Measurements from ENCODE around the gene PYGL. TPM values are rescaled to one million over a fixed set of nuclear protein-coding genes. Genes with fewer than 3 reads are reported as not detected.

PYGL gene
- total and polyA plus RNA-seq, 3 donors from 2014 or later, result 12.7 to 16.5 (median 14.3) TPM

DNA sequence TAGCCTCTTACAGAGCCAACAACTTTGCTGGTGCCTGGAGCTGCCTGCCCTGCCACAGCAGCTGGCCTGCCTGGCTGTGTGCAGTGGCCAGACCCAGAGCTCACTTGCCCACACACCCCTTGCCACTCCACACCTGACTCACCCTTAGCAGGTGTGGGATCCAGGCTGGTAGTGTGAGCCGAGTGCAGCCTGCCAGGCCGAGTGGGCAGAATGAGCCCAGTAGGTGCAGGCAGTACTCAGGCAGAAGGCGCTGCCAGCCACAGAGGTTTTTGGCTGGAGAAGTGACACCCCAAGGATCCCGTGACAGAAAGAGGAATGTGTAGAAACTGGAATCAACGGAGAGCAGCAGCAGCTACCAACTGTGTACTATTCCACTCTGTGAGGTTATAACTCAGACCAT lies 29.8 kb upstream of the PYGL start:
- DNase-seq, result no peak
- no peak for TF ChIP-seq POLR2A (IDR thresholded peaks at IDR 0.05)
- TF ChIP-seq, protein P1, sequence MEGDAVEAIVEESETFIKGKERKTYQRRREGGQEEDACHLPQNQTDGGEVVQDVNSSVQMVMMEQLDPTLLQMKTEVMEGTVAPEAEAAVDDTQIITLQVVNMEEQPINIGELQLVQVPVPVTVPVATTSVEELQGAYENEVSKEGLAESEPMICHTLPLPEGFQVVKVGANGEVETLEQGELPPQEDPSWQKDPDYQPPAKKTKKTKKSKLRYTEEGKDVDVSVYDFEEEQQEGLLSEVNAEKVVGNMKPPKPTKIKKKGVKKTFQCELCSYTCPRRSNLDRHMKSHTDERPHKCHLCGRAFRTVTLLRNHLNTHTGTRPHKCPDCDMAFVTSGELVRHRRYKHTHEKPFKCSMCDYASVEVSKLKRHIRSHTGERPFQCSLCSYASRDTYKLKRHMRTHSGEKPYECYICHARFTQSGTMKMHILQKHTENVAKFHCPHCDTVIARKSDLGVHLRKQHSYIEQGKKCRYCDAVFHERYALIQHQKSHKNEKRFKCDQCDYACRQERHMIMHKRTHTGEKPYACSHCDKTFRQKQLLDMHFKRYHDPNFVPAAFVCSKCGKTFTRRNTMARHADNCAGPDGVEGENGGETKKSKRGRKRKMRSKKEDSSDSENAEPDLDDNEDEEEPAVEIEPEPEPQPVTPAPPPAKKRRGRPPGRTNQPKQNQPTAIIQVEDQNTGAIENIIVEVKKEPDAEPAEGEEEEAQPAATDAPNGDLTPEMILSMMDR (IDR thresholded peaks at IDR 0.05), result no peak
- H3K9me3 ChIP-seq, result no peaks in the 10 kb centered on the region
- intact Hi-C loops (cut with DNase I; ENCODE audit: low total_unique reads), result no loop called here
- no peak overlapping the region for H3K4me3 ChIP-seq
- WGBS, 2 donors, result 73 to 83% methylated on average over 5 of the region's 5 CpGs
- H3K27me3 ChIP-seq, result no peaks in the 10 kb centered on the region
- no peak overlapping the region for H3K27ac ChIP-seq
- no peaks in the 10 kb centered on the region for H3K4me1 ChIP-seq
- no peaks in the 10 kb centered on the region for H3K36me3 ChIP-seq (ENCODE audit: low read depth, missing control alignments)

DNA sequence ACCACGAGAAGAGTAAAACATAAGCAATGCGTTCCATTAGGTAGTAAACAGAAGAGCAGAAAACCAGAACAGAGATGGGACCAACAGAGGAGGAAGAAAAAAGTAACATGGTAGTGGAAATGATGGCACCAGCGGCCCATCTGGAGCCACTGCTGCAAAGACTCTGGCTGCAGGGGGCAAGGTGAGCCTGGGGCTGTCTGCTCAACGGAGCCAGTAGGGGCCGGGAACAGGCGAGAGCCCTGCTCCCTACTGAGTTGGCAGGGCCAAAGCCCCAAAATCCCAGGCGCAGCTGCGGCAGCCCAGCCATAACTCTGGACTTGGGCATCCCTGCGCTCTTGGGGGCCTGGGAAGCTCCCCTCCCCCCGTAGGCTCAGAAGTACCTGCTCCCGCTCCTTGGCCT lies 28.5 kb upstream of the PYGL start:
- intact Hi-C loops (cut with DNase I; ENCODE audit: low total_unique reads), result no loop called here
- 90 to 94% methylated on average over 9 to 11 of the region's 11 CpGs for WGBS, 2 donors

DNA sequence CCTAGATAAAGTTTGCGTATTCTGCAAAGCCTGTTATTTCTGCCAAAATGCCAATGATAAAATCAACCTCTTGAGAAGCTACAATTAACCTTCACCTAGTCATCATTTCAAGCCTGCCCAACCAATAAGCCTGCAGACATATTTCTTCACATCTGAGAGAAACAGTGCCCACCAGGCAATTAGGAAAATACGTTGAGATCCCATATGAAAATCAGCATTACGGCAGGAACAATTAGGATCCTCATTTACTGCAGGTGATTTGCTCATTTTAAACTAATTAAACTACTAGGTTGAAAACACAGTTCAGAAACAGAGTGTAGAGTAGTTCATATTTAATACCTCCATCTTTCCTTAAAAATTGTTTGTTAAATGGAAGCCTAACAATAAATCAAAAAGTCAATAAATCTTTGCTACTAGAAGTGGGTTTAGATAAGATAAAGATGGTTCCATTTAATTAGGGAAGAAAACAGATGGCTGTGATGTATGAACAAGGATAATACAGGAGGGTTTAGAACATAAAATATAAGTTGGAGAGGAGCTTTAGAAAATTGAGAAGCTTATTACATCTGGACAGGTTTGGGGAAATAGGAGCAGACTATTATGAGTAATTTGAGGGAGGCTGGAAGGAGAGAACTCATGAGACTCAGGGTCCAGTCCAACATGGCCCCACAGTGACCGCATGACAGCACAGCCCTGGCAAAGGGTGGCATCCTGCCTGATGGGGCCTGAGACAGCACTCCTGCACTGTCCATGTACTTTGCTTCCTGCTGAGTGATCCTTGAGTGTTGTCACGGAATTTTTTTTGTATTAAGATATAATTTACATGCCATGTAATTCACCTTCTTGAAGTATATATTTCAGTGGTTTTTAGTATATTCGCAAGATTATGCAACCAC lies 26.9 kb upstream of the PYGL start:
- Histone ChIP-seq H3K4me3 (no peak overlapping the region), H3K27ac (no peak overlapping the region), H3K9me3 (no peaks in the 10 kb centered on the region), H3K27me3 (no peaks in the 10 kb centered on the region), H3K4me1 (no peaks in the 10 kb centered on the region), H3K36me3 (ENCODE audit: low read depth, missing control alignments) (no peaks in the 10 kb centered on the region)
- intact Hi-C loops (cut with DNase I; ENCODE audit: low total_unique reads), result no loop called here
- WGBS, 2 donors, result 76 to 83% methylated on average over 6 of the region's 6 CpGs
- TF ChIP-seq, protein P1 (IDR thresholded peaks at IDR 0.05), result no peak
- no peak for TF ChIP-seq POLR2A (IDR thresholded peaks at IDR 0.05)
- DNase-seq, result no peak

More for the DNA sequence above, 28.5 kb upstream of the PYGL start:
- H3K4me3 ChIP-seq, result no peak overlapping the region
- H3K27me3 ChIP-seq, result no peaks in the 10 kb centered on the region
- no peaks in the 10 kb centered on the region for H3K4me1 ChIP-seq
- no peaks in the 10 kb centered on the region for H3K9me3 ChIP-seq
- TF ChIP-seq, protein P1 (IDR thresholded peaks at IDR 0.05), result no peak
- no peak for TF ChIP-seq POLR2A (IDR thresholded peaks at IDR 0.05)
- H3K27ac ChIP-seq, result no peak overlapping the region
- no peak for DNase-seq
- no peaks in the 10 kb centered on the region for H3K36me3 ChIP-seq (ENCODE audit: low read depth, missing control alignments)

DNA sequence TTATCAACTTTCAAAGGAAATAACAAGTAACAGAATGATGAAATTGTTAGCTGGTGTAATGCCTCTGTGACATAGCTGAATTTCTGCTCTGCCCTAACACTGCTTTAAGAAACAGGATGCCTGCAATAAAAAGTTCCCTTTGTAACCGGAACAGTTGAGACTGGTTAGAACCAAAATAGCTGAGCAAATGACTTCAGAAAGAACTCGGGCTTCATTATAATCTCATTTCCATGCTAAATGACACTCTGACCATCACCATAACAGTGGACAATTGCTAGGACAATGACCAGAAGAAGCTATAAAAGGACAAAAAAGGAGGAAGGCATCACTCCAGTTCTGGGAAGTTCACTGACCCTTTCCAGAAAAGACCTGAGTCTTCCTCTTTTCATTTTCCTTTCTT lies 23.5 kb upstream of the PYGL start:
- H3K4me3 ChIP-seq, result no peak overlapping the region
- intact Hi-C loops (cut with DNase I; ENCODE audit: low total_unique reads), result no loop called here
- TF ChIP-seq, protein P1 (IDR thresholded peaks at IDR 0.05), result no peak
- no peak for TF ChIP-seq POLR2A (IDR thresholded peaks at IDR 0.05)
- WGBS, 2 donors, result 55 to 62% methylated on average over 2 of the region's 2 CpGs
- H3K27ac ChIP-seq, result no peak overlapping the region
- H3K9me3 ChIP-seq, result no peaks in the 10 kb centered on the region
- no peak for DNase-seq
- H3K4me1 ChIP-seq, result no peaks in the 10 kb centered on the region
- no peaks in the 10 kb centered on the region for H3K36me3 ChIP-seq (ENCODE audit: low read depth, missing control alignments)
- no peaks in the 10 kb centered on the region for H3K27me3 ChIP-seq

DNA sequence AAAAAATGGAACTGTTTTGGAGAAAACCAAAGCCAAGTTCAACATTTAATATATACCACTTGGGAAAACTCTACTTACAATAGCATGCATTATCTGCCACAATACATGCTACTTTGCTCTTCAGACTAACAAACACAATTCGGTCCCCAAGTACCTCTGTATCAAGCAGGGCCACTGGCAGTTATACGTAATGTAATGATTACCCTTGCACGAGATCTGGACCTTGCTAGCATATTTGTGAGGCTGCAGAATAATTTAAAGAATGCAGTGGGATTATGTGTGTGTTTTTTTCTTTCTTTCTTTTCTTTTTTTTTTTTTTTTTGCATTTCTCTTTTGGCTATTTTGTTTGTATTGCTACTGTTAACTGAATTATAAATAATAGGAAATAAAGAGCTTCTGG lies 22.8 kb upstream of the PYGL start:
- intact Hi-C loops (cut with DNase I; ENCODE audit: low total_unique reads), result no loop called here
- Histone ChIP-seq H3K4me1 (no peaks in the 10 kb centered on the region), H3K9me3 (no peaks in the 10 kb centered on the region), H3K27me3 (no peaks in the 10 kb centered on the region), H3K27ac (no peak overlapping the region), H3K4me3 (no peak overlapping the region), H3K36me3 (ENCODE audit: low read depth, missing control alignments) (no peaks in the 10 kb centered on the region)
- WGBS, 2 donors, result 40 to 47% methylated on average over 3 of the region's 3 CpGs
- no peak for TF ChIP-seq POLR2A (IDR thresholded peaks at IDR 0.05)
- TF ChIP-seq, protein P1 (IDR thresholded peaks at IDR 0.05), result no peak
- no peak for DNase-seq
